Ascending aorta (tissue), 2 donors: ENCODE measurements around the gene ATXN1. TPM values are rescaled to one million over a fixed set of nuclear protein-coding genes. Genes with fewer than 3 reads are reported as not detected.
A peak's percentile ranks its signal among the peaks of the same experiment; 100 is the strongest.

ENCODE experiments used
- DNase-seq, 2 donors: peaks; one replicate each; pipeline ENCODE4 v3.0.0-alpha.2; 2019; ENCODE audit warnings: low spot score in 2 of 2
- H3K27ac ChIP-seq, 2 donors: fragments of 200-600 bp; sonication (generic); one replicate each; pipeline ENCODE4 v1.5.1; 2016 to 2017; ENCODE audit warnings: mild to moderate bottlenecking in 1 of 2
- H3K27me3 ChIP-seq: fragments of 200-600 bp; sonication (generic); one replicate; pipeline ENCODE4 v1.5.1; 2017
- H3K36me3 ChIP-seq, 2 donors: fragments of 200-600 bp; sonication (generic); one replicate each; pipeline ENCODE4 v1.5.1; 2016
- H3K4me1 ChIP-seq, 2 donors: fragments of 200-600 bp; sonication (generic); one replicate each; pipeline ENCODE4 v1.5.1; 2016 to 2017; ENCODE audit warnings: mild to moderate bottlenecking in 1 of 2
- H3K4me3 ChIP-seq, 2 donors: fragments of 200-600 bp; sonication (generic); one replicate each; pipeline ENCODE4 v1.5.1; 2016 to 2017; ENCODE audit warnings: mild to moderate bottlenecking in 1 of 2
- H3K9me3 ChIP-seq, 2 donors: fragments of 200-600 bp; sonication (generic); one replicate each; pipeline ENCODE4 v1.5.1; 2016
- CTCF ChIP-seq, 3 experiments: fragments of 200-600 bp in 2 of 3; fragments of 450-650 bp in 1 of 3; sonication (generic) in 2 of 3; IDR thresholded peaks; one replicate each; pipeline ENCODE4 v1.5.1; 2016 to 2019; ENCODE audit warnings: antibody characterized with exemption in 3 of 3, mild to moderate bottlenecking in 1 of 3, moderate library complexity in 1 of 3
- intact Hi-C: fragments of 100-400 bp; cut with DNase I; formaldehyde crosslinking; loops from one replicate; pipeline ENCODE4 v1.15.1; 2023
- total RNA-seq: library from RNA; depleted of rRNA; stranded (reverse); fragments of >200 nt; gene quantifications from one replicate; pipeline ENCODE4 v1.1.0, GENCODE V29; 2016

The ATXN1 gene
- total RNA-seq, 1 donor from 2014 or later: 68.3 TPM

GRCh38 chr6:16305788-16306187 lies 455.5 kb downstream of the ATXN1 start:
- no peak for DNase-seq
- no peak overlapping the region for H3K4me3 ChIP-seq
- H3K27ac ChIP-seq: no peak overlapping the region
- no peaks in the 10 kb centered on the region for H3K27me3 ChIP-seq
- peaks cover 9 to 14% of the 10 kb centered on the region in 2 donors for H3K36me3 ChIP-seq
- H3K4me1 ChIP-seq: no peaks in the 10 kb centered on the region
- intact Hi-C loops: no loop called here
- TF ChIP-seq CTCF (IDR thresholded peaks at IDR 0.05): no peak
- no peaks in the 10 kb centered on the region for H3K9me3 ChIP-seq

- no peaks in the 10 kb centered on the region for H3K27me3 ChIP-seq
- H3K9me3 ChIP-seq: no peaks in the 10 kb centered on the region
- no peak overlapping the region for H3K4me3 ChIP-seq
- H3K27ac ChIP-seq: no peak overlapping the region
- DNase-seq: no peak
- H3K4me1 ChIP-seq: no peaks in the 10 kb centered on the region
- H3K36me3 ChIP-seq: peaks cover 9 to 14% of the 10 kb centered on the region in 2 donors
- intact Hi-C loops: no loop called here
- TF ChIP-seq CTCF (IDR thresholded peaks at IDR 0.05): no peak
These were observed 456.0 kb downstream of the ATXN1 start for GRCh38 chr6:16305246-16305725.

GRCh38 chr6:16302721-16303552 lies 458.3 kb downstream of the ATXN1 start:
- Histone ChIP-seq H3K4me3 (no peak overlapping the region), H3K4me1 (no peaks in the 10 kb centered on the region), H3K27me3 (no peaks in the 10 kb centered on the region), H3K9me3 (no peaks in the 10 kb centered on the region), H3K27ac (no peak overlapping the region), H3K36me3 (peaks cover 11 to 14% of the 10 kb centered on the region in 2 donors)
- peak in 1 of 2 donors; percentile 41 for DNase-seq
- no peak for TF ChIP-seq CTCF (IDR thresholded peaks at IDR 0.05)
- intact Hi-C loops: no loop called here

- DNase-seq: peak in 1 of 2 donors; percentile 27
- no peaks in the 10 kb centered on the region for H3K9me3 ChIP-seq
- intact Hi-C loops: no loop called here
- no peak overlapping the region for H3K27ac ChIP-seq
- no peak for TF ChIP-seq CTCF (IDR thresholded peaks at IDR 0.05)
- H3K36me3 ChIP-seq: peaks cover 11 to 21% of the 10 kb centered on the region in 2 donors
- H3K27me3 ChIP-seq: no peaks in the 10 kb centered on the region
- no peak overlapping the region for H3K4me3 ChIP-seq
- no peaks in the 10 kb centered on the region for H3K4me1 ChIP-seq
These were observed 459.7 kb downstream of the ATXN1 start for GRCh38 chr6:16301511-16301910.

- Histone ChIP-seq H3K9me3 (no peaks in the 10 kb centered on the region), H3K36me3 (peaks cover 14 to 25% of the 10 kb centered on the region in 2 donors), H3K27me3 (no peaks in the 10 kb centered on the region), H3K27ac (no peak overlapping the region), H3K4me3 (no peak overlapping the region), H3K4me1 (no peaks in the 10 kb centered on the region)
- intact Hi-C loops: no loop called here
- no peak for TF ChIP-seq CTCF (IDR thresholded peaks at IDR 0.05)
- peak in 1 of 2 donors; percentile 24 for DNase-seq
These were observed 461.4 kb downstream of the ATXN1 start for GRCh38 chr6:16299861-16300260.
